IMR-90 (cell line): ENCODE results near the gene SSR3. TPM values are rescaled to one million over a fixed set of nuclear protein-coding genes. Genes with fewer than 3 reads are reported as not detected.

Experiments used
- ATAC-seq: fragments of 200-7000 bp; cut with Tn5 transposase; 2 replicates; pipeline ENCODE4 v1.9.1; 2020; ENCODE audit warnings: low read depth, mild to moderate bottlenecking, moderate library complexity
- BruUV-seq: library from RNA; stranded (reverse); fragments of 400-500 nt; replicated peaks from 2 replicates; lab custom pipeline; 2021; lab: Mats Ljungman, UMichigan
- CTCF ChIA-PET: fragments of 300-600 bp; formaldehyde crosslinking; extraction: SDS; loops from one replicate; lab custom pipeline; 2021; ENCODE audit warnings: antibody characterized with exemption; lab: Yijun Ruan, JAX
- POLR2A ChIA-PET: fragments of 300-600 bp; sonication (Branson Sonifier 250); formaldehyde crosslinking; loops from one replicate; lab custom pipeline; 2022; ENCODE audit warnings: antibody characterized with exemption; ENCODE audit not compliant: unreplicated experiment; lab: Charles Lee
- DNase-seq: peaks from one replicate; pipeline ENCODE4 v3.0.0; 2013
- H2AFZ ChIP-seq: replicated peaks from 2 replicates; pipeline ENCODE3; 2013; ENCODE audit warnings: low read length, mild to moderate bottlenecking; ENCODE audit not compliant: poor library complexity
- H2AK5ac ChIP-seq: 2 replicates; pipeline ENCODE4 v1.6.1; 2013; ENCODE audit warnings: low read depth, low read length, inconsistent platforms
- H2AK9ac ChIP-seq: replicated peaks from 2 replicates; pipeline ENCODE3; 2013; ENCODE audit warnings: mild to moderate bottlenecking, low read depth, low read length, moderate library complexity; ENCODE audit not compliant: poor library complexity
- H2BK120ac ChIP-seq: 2 replicates; pipeline ENCODE4 v1.6.1; 2013; ENCODE audit warnings: low read depth, low read length, inconsistent platforms
- H2BK15ac ChIP-seq: 3 replicates; pipeline ENCODE4 v1.6.1; 2013; ENCODE audit warnings: low read depth, low read length, inconsistent platforms
- H2BK20ac ChIP-seq: 2 replicates; pipeline ENCODE4 v1.6.1; 2013; ENCODE audit warnings: low read depth, mild to moderate bottlenecking, inconsistent platforms, low read length, moderate library complexity
- H2BK5ac ChIP-seq: 2 replicates; pipeline ENCODE4 v1.6.1; 2013; ENCODE audit warnings: mild to moderate bottlenecking, low read depth, low read length, inconsistent platforms; ENCODE audit not compliant: poor library complexity, severe bottlenecking
- H3K14ac ChIP-seq: replicated peaks from 2 replicates; pipeline ENCODE4 v1.6.1; 2013; ENCODE audit warnings: low read depth, low read length, inconsistent platforms
- H3K18ac ChIP-seq: 2 replicates; pipeline ENCODE4 v1.6.1; 2013; ENCODE audit warnings: low read depth, low read length, control low read depth
- H3K23ac ChIP-seq: 2 replicates; pipeline ENCODE4 v1.6.1; 2013; ENCODE audit warnings: low read depth, low read length, inconsistent platforms
- H3K27ac ChIP-seq: 2 replicates; pipeline ENCODE4 v1.5.1; 2013; ENCODE audit warnings: mild to moderate bottlenecking, control low read depth, low read length; ENCODE audit not compliant: insufficient read depth
- H3K27me3 ChIP-seq: 2 replicates; pipeline ENCODE4 v1.6.1; 2013; ENCODE audit warnings: low read length; ENCODE audit not compliant: control insufficient read depth, insufficient read depth
- H3K36me3 ChIP-seq: 2 replicates; pipeline ENCODE4 v1.6.1; 2013; ENCODE audit warnings: low read length, mixed read lengths; ENCODE audit not compliant: control insufficient read depth, insufficient read depth
- H3K4ac ChIP-seq: 2 replicates; pipeline ENCODE4 v1.6.1; 2013; ENCODE audit warnings: low read depth, low read length, inconsistent platforms
- H3K4me1 ChIP-seq: 2 replicates; pipeline ENCODE4 v1.6.1; 2013; ENCODE audit warnings: low read length, mixed read lengths; ENCODE audit not compliant: control insufficient read depth, insufficient read depth
- H3K4me2 ChIP-seq: 2 replicates; pipeline ENCODE4 v1.6.1; 2013; ENCODE audit warnings: low read depth, mild to moderate bottlenecking, control low read depth, low read length, moderate library complexity
- H3K4me3 ChIP-seq: 2 replicates; pipeline ENCODE4 v1.5.1; 2013; ENCODE audit warnings: low read depth, mild to moderate bottlenecking, control low read depth, low read length, moderate library complexity; ENCODE audit not compliant: insufficient read depth
- H3K56ac ChIP-seq: 2 replicates; pipeline ENCODE4 v1.6.1; 2013; ENCODE audit warnings: low read length, inconsistent platforms; ENCODE audit not compliant: insufficient read depth; ENCODE audit errors: extremely low read depth
- H3K79me1 ChIP-seq, 2 experiments: 2 replicates each; pipeline ENCODE4 v1.6.1; 2013; ENCODE audit warnings: low read length in 2 of 2, inconsistent platforms in 1 of 2, low read depth in 1 of 2
- H3K9ac ChIP-seq: 2 replicates; pipeline ENCODE4 v1.6.1; 2013; ENCODE audit warnings: low read depth, low read length, control low read depth
- H3K9me1 ChIP-seq: 2 replicates; pipeline ENCODE4 v1.6.1; 2013; ENCODE audit warnings: low read length, inconsistent platforms; ENCODE audit not compliant: insufficient read depth
- H3K9me3 ChIP-seq: 2 replicates; pipeline ENCODE4 v1.6.1; 2013; ENCODE audit warnings: low read length; ENCODE audit not compliant: control insufficient read depth, insufficient read depth
- H4K20me1 ChIP-seq: 2 replicates; pipeline ENCODE4 v1.6.1; 2013; ENCODE audit warnings: low read length, inconsistent platforms; ENCODE audit not compliant: insufficient read depth
- H4K5ac ChIP-seq: 2 replicates; pipeline ENCODE4 v1.6.1; 2013; ENCODE audit warnings: mild to moderate bottlenecking, low read depth, low read length, control low read depth
- H4K8ac ChIP-seq, 2 experiments: 2 replicates each; pipeline ENCODE4 v1.6.1; 2013; ENCODE audit warnings: low read depth in 2 of 2, low read length in 2 of 2, control low read depth in 1 of 2, inconsistent platforms in 1 of 2
- H4K91ac ChIP-seq: 2 replicates; pipeline ENCODE4 v1.6.1; 2013; ENCODE audit warnings: low read depth, low read length, inconsistent platforms; ENCODE audit not compliant: insufficient read depth
- CEBPB ChIP-seq: IDR thresholded peaks from 2 replicates; pipeline ENCODE4 v1.6.1; 2012; ENCODE audit warnings: low read depth, low read length, improper control_type of control experiment
- CHD1 ChIP-seq: IDR thresholded peaks from 2 replicates; pipeline ENCODE4 v1.6.1; 2012; ENCODE audit warnings: low read depth, low read length, improper control_type of control experiment
- POLR2A ChIP-seq: IDR thresholded peaks from 2 replicates; pipeline ENCODE4 v1.6.1; 2012; ENCODE audit warnings: mild to moderate bottlenecking, low read depth, low read length
- SMC3 ChIP-seq: fragments of 150-350 bp; IDR thresholded peaks from 2 replicates; pipeline ENCODE4 v1.6.1; 2016; ENCODE audit warnings: low read depth, mild to moderate bottlenecking, antibody characterized with exemption, low read length, moderate library complexity
- WGBS, 2 experiments: methylation state at CpG; one replicate each; pipeline versions ENCODE4 v1.1.5 to v1.1.7; 2013; ENCODE audit warnings: missing lambda C conversion rate in 2 of 2; ENCODE audit not compliant: insufficient read length in 1 of 2; ENCODE audit errors: extremely low coverage in 2 of 2; 5-methylcytosine and 5-hydroxymethylcytosine counted together
- dilution Hi-C: fragments of 300-500 bp; cut with HindIII; formaldehyde crosslinking; loops from one replicate; pipeline ENCODE4 v1.14.3; 2018; ENCODE audit warnings: low sequenced_read_pairs; ENCODE audit not compliant: unreplicated experiment
- in situ Hi-C: fragments of 300-500 bp; cut with MboI; formaldehyde crosslinking; loops from 3 replicates; pipeline ENCODE4 v1.14.3; 2019; ENCODE audit warnings: low sequenced_read_pairs, inconsistent platforms, mixed read lengths
- intact Hi-C: fragments of 100-400 bp; cut with micrococcal nuclease; formaldehyde crosslinking; loops from 2 replicates; pipeline ENCODE4 v1.10.0; 2022
- polyA plus RNA-seq, 3 experiments: library from polyadenylated mRNA; depleted of rRNA; stranded (reverse); fragments of >200 nt; gene quantifications; 2 replicates each; pipeline ENCODE4 v1.2.3, GENCODE V29; 2012; ENCODE audit warnings: low replicate concordance in 1 of 3
- total RNA-seq: library from RNA; depleted of rRNA; stranded (reverse); fragments of >200 nt; gene quantifications from 2 replicates; pipeline ENCODE4 v1.2.3, GENCODE V29; 2012

The SSR3 gene
- total and polyA plus RNA-seq, 2 of the 4 experiments (the other 2 are of a cell fraction), result 246 to 608 TPM

DNA sequence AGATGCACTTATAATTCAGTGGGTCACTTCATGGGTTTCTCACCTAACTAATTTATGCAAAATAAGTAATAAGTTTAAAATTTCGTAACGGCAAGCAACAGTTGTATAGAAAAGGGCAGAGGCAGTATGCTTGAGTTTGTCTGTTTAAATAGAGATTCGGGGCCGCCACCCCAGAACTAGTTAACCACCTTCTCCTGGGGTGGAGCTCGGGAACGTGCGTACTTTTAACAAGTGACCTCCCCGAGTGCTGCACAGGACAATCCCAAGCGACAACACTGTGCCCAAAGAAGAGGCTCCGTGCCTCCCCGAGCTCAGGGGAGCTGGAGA, 439 bp downstream of the SSR3 start:
- H4K8ac ChIP-seq, result peak overlapping the region; percentile 83 to 97; a peak in 3 of 4 replicates
- H3K36me3 ChIP-seq, result peaks cover 15% of the 10 kb centered on the region
- H3K18ac ChIP-seq, result peak overlapping the region; percentile 96
- intact Hi-C loops (loop anchor here (1.0 to 5.0 kb wide), 4 partner anchors 110 to 583 kb away; no protein-coding TSS in a partner anchor), dilution Hi-C loops (no loop called here), in situ Hi-C loops (no loop called here)
- H3K14ac ChIP-seq, result peak overlapping the region; percentile 100
- peak overlapping the region; percentile 100 for H3K27ac ChIP-seq
- H2AK9ac ChIP-seq, result peak overlapping the region; percentile 97
- H2BK15ac ChIP-seq, result no peak overlapping the region
- ChIA-PET CTCF (interaction anchor here (1.3 to 1.6 kb wide), 3 partner anchors 11 to 583 kb away, joined by 3 to 4 read pairs (median 4); no protein-coding TSS in a partner anchor), POLR2A (interaction anchor here (0.5 to 1.1 kb wide), 5 partner anchors 16 to 534 kb away, joined by 3 to 5 read pairs (median 3); no protein-coding TSS in a partner anchor)
- H2BK20ac ChIP-seq, result no peak overlapping the region
- TF ChIP-seq CHD1 (0 out of 2 replicates have a peak, but pooled peaks have one; percentile 26), SMC3 (0 out of 2 replicates have a peak, but pooled peaks have one; percentile 1), POLR2A (no peak), CEBPB (no peak)
- peaks cover 0 to 22% of the 10 kb centered on the region in 2 experiments; a peak in 2 of 4 replicates for H3K79me1 ChIP-seq
- ATAC-seq (no peak), DNase-seq (no peak)
- peak overlapping the region; percentile 98 for H4K91ac ChIP-seq
- no peaks in the 10 kb centered on the region for H3K9me3 ChIP-seq
- peaks cover 3% of the 10 kb centered on the region; the same call in 1 of the 2 replicates for H3K9me1 ChIP-seq
- peak overlapping the region; percentile 97 for H3K56ac ChIP-seq
- peak overlapping the region; percentile 100 for H3K9ac ChIP-seq
- H2AK5ac ChIP-seq, result peak overlapping the region; percentile 99
- H4K5ac ChIP-seq, result peak overlapping the region; percentile 74
- peak overlapping the region; percentile 76 for H3K4me3 ChIP-seq
- H2AFZ ChIP-seq, result peak overlapping the region; percentile 96
- WGBS, 2 experiments, result 0% methylated on average over 6 of the region's 11 CpGs; no CpG with 5 or more reads in 1 of the 2 experiments
- H3K23ac ChIP-seq, result peak overlapping the region; percentile 99
- peaks cover 20% of the 10 kb centered on the region; the same call in 1 of the 2 replicates for H4K20me1 ChIP-seq
- peaks cover 9% of the 10 kb centered on the region for H3K4me1 ChIP-seq
- H3K4ac ChIP-seq, result peak overlapping the region; percentile 100
- peak overlapping the region; percentile 89 for H2BK120ac ChIP-seq
- peak overlapping the region; percentile 98 for H2BK5ac ChIP-seq
- no TSS peak for BruUV-seq
- peak overlapping the region; percentile 92 for H3K4me2 ChIP-seq
- H3K27me3 ChIP-seq, result no peaks in the 10 kb centered on the region
